C4-2B (cell line): ENCODE measurements around the gene BCL11B.

Experiments
- CTCF ChIP-seq: fragments of 450-650 bp; conservative IDR thresholded peaks from 2 replicates; pipeline ENCODE4 v1.5.1; 2017; ENCODE audit warnings: mild to moderate bottlenecking
- ZFX ChIP-seq: fragments of 450-650 bp; IDR thresholded peaks from 2 replicates; pipeline ENCODE4 v1.6.1; 2017

GRCh38 chr14:99187858-99188257 lies 84.1 kb downstream of the BCL11B start:
- TF ChIP-seq CTCF, result no peak
- TF ChIP-seq ZFX, result no peak
